ENCODE results near the gene PCNX2. TPM values are rescaled to one million over a fixed set of nuclear protein-coding genes. Genes with fewer than 3 reads are reported as not detected.

PCNX2 gene
- total and polyA plus RNA-seq, 8 donors: 5.5 to 25.9 (median 8.7) TPM

DNA sequence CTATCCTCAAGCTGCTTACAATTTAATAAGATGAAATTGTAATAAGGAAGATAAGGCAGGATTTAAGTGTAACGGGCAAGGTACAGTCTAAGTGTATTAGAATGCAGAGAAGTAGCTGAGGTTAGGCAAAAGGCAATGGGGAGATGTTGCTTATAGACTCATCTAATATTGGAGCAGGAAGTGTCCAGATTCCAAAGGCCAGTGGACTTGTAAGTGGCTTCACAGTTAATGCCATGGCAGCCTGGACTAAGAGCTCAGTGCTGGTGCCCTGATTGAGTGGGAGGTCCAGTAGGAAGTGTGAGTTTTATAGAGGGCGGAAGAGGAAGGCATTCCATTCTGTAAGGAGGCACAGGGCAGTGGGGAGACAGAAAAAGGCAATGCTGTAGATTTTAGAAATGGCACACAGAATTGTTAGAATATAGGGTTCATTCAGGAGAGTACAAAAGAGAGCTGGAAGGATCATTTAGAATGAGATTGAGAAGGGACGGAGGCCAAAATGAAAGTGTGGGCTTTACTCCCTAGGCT, 44.6 kb upstream of the PCNX2 start:
- ATAC-seq (no peak), FAIRE-seq (no peak), DNase-seq (no peak)
- H3K36me3 ChIP-seq: no peaks in the 10 kb centered on the region
- no peaks in the 10 kb centered on the region for H3K27me3 ChIP-seq
- H3K4me3 ChIP-seq: no peak overlapping the region
- H3K27ac ChIP-seq: peak overlapping the region; percentile 25 to 65 (median 55)
- TF ChIP-seq, protein P1, sequence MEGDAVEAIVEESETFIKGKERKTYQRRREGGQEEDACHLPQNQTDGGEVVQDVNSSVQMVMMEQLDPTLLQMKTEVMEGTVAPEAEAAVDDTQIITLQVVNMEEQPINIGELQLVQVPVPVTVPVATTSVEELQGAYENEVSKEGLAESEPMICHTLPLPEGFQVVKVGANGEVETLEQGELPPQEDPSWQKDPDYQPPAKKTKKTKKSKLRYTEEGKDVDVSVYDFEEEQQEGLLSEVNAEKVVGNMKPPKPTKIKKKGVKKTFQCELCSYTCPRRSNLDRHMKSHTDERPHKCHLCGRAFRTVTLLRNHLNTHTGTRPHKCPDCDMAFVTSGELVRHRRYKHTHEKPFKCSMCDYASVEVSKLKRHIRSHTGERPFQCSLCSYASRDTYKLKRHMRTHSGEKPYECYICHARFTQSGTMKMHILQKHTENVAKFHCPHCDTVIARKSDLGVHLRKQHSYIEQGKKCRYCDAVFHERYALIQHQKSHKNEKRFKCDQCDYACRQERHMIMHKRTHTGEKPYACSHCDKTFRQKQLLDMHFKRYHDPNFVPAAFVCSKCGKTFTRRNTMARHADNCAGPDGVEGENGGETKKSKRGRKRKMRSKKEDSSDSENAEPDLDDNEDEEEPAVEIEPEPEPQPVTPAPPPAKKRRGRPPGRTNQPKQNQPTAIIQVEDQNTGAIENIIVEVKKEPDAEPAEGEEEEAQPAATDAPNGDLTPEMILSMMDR (IDR thresholded peaks at IDR 0.05): no peak
- peaks cover 53 to 71% (median 65%) of the 10 kb centered on the region in 3 donors for H3K4me1 ChIP-seq
- WGBS, 2 donors: 62 to 72% methylated on average over 3 of the region's 3 CpGs
- intact Hi-C loops (cut with DNase I): no loop called here
- H3K9me3 ChIP-seq: no peaks in the 10 kb centered on the region

DNA sequence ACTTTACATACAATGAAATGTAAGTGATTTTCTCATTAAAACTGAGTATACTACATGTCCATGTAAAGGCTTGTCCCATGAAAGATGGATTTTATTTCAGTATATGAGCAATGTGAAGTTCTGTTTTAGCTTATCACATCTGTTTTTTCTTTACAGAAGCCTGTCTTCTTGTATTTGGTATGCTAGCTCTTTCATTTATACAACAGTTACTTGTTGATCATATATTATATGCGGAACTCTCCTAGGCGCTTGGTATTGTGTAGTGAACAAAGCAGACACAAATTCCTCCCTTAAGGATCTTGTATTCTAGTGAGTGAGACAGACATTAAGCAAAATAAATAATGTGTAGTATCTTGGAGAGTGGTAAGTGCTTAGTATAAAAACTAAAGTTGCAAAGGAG, 42.6 kb upstream of the PCNX2 start:
- WGBS, 2 donors: 63 to 73% methylated on average over 2 of the region's 2 CpGs
- FAIRE-seq: no peak
- TF ChIP-seq, protein P1 (IDR thresholded peaks at IDR 0.05): no peak
- peaks cover 45 to 72% (median 67%) of the 10 kb centered on the region in 3 donors for H3K4me1 ChIP-seq
- DNase-seq: no peak
- no peaks in the 10 kb centered on the region for H3K9me3 ChIP-seq
- H3K27me3 ChIP-seq: no peaks in the 10 kb centered on the region
- H3K4me3 ChIP-seq: no peak overlapping the region
- no peaks in the 10 kb centered on the region for H3K36me3 ChIP-seq
- no peak for ATAC-seq
- intact Hi-C loops (cut with DNase I): no loop called here
- H3K27ac ChIP-seq: peak overlapping the region in 2 of 4 donors; percentile 13 to 25

GRCh38 chr1:233337505-233337904, 42.0 kb upstream of the PCNX2 start:
- Histone ChIP-seq H3K27ac (peak overlapping the region in 2 of 4 donors; percentile 13 to 25), H3K4me3 (no peak overlapping the region), H3K4me1 (peaks cover 39 to 66% (median 66%) of the 10 kb centered on the region in 3 donors), H3K9me3 (no peaks in the 10 kb centered on the region), H3K36me3 (no peaks in the 10 kb centered on the region), H3K27me3 (no peaks in the 10 kb centered on the region)
- DNase-seq (peak in 3 of 6 donors; percentile 42 to 68 (median 50)), FAIRE-seq (no peak), ATAC-seq (peak; percentile 70 to 92 (median 86))
- TF ChIP-seq, protein P1 (IDR thresholded peaks at IDR 0.05): no peak
- WGBS, 2 donors: 19 to 20% methylated on average over 3 of the region's 3 CpGs
- intact Hi-C loops (cut with DNase I): no loop called here

- TF ChIP-seq, protein P1 (IDR thresholded peaks at IDR 0.05): no peak
- intact Hi-C loops (cut with DNase I): no loop called here
- peak overlapping the region in 1 of 4 donors; percentile 9 for H3K4me3 ChIP-seq
- H3K36me3 ChIP-seq: no peaks in the 10 kb centered on the region
- ATAC-seq (peak in 3 of 4 donors; percentile 24 to 42 (median 42)), FAIRE-seq (no peak), DNase-seq (no peak)
- H3K27ac ChIP-seq: peak overlapping the region in 2 of 4 donors; percentile 25 to 40
- peaks cover 32 to 66% (median 59%) of the 10 kb centered on the region in 3 donors for H3K4me1 ChIP-seq
- no peaks in the 10 kb centered on the region for H3K9me3 ChIP-seq
- 43 to 50% methylated on average over 5 of the region's 5 CpGs for WGBS, 2 donors
- H3K27me3 ChIP-seq: no peaks in the 10 kb centered on the region
Observed at GRCh38 chr1:233336554-233337456, 41.3 kb upstream of the PCNX2 start.
